NCI-H524 (cell line): Measurements from ENCODE around the gene DIAPH3.
A peak's percentile ranks its signal among the peaks of the same experiment; 100 is the strongest.

Source experiments
- DNase-seq, 2 experiments: peaks; one replicate each; lab custom pipeline; 2025; lab: John Stamatoyannopoulos, UW

The DIAPH3 gene

DNA sequence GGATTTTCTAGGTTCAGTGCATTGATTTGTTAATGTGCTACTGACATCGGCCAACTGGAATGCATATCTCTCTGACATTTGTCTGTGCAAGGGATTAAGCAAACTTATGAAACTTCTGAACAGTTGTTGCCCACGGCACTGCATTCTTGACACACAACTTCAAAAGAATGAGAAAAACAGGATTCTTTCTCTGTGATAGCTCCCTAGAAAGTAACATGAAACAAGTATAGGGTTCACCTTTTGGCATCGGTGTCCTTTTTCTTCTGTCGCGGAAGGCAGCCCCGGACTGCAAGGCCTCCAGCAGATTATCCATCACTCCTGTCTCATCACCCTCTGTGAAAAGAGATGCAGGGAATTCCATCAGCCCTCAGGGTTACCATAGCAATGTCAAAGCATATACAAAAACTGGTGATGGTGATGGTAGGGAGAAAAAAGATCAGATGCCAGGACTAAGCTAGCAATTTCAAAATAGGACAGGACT is 389.2 kb downstream of the DIAPH3 start:
- peak in 1 of 2 experiments; percentile 39 for DNase-seq

DNA sequence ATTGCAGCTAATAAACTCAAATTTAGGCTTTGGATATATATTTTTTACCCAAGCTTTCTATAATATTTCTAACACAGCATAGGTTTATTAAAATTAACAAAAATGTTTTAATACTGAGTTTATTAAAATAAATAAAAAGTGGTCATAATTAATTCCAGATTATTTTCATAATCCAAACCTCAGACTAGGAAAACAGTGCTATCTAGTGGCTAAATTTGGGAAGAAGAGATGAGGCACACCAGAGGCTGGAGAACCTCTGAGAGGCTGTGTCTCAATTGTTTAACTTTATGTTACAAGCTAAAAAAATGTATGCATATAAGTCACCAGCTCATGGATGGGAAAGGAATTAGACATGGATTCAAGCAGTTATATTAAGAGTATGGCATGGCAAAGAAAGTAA is 392.5 kb downstream of the DIAPH3 start:
- DNase-seq: peak in 1 of 2 experiments; percentile 16

- no peak for DNase-seq
Measured at GRCh38 chr13:59770451-59770850, 393.3 kb downstream of the DIAPH3 start.

DNA sequence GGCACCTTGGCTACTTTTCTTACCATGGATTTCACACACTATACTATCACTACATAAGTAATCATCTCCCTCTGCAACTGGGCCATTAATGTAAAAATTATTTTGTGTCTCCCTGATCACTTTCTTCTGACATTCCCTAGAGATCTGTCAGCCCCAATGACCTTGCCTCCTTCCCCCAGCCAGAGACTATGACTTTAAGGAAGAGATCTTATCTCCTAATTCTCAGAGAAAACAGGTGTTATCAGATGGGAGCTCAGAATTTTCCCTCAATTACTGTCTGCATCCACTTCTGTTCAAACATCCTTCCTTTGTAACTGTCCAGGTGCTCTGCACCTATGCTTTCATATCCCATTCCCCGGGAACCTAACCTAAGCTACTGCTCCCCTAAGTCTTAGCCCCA is 397.5 kb downstream of the DIAPH3 start:
- DNase-seq: no peak

GRCh38 chr13:59755632-59756290 is 408.0 kb downstream of the DIAPH3 start:
- no peak for DNase-seq

- no peak for DNase-seq
Measured at GRCh38 chr13:59754411-59754810, 409.3 kb downstream of the DIAPH3 start.

DNA sequence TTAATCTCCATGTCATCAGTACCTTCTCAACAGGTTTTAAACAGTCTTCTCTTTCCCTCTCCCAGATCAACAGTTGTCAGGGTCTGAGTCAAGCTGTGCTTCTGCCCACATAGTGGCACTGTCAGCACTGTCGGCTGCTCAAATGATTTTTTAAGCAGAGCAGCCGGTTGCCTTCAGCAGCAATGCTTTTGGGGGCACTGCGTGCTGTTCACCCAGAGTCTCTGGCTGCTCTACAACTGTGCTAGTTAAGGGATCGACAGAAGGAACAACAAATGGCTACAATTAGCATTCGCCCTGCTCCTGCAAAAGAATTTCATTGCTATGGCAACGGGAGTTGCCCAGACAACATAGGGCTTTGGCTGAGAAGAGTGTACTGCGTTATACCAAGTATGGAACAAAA is 412.9 kb downstream of the DIAPH3 start:
- DNase-seq: peak; percentile 62 to 88

GRCh38 chr13:59748046-59748445 is 415.7 kb downstream of the DIAPH3 start:
- DNase-seq: no peak

DNA sequence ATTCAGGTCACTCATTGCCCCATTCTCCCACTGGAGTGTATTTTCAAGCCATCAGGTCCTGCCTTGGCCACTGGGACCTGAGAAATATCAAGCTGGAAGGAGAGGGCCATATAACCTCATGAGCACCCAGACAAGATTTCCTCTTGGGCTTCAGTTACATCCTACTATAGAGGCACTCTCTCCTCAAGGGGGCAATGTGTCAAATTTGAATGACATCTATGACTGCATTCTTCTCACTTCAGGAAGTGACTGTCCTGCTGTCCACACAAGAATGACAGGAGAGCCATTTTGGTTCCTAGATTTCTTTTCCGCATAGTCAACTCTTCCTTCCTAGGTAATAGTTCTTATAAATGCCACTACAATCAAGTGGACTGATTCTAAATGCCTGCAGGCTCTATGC is 416.2 kb downstream of the DIAPH3 start:
- DNase-seq: no peak

DNA sequence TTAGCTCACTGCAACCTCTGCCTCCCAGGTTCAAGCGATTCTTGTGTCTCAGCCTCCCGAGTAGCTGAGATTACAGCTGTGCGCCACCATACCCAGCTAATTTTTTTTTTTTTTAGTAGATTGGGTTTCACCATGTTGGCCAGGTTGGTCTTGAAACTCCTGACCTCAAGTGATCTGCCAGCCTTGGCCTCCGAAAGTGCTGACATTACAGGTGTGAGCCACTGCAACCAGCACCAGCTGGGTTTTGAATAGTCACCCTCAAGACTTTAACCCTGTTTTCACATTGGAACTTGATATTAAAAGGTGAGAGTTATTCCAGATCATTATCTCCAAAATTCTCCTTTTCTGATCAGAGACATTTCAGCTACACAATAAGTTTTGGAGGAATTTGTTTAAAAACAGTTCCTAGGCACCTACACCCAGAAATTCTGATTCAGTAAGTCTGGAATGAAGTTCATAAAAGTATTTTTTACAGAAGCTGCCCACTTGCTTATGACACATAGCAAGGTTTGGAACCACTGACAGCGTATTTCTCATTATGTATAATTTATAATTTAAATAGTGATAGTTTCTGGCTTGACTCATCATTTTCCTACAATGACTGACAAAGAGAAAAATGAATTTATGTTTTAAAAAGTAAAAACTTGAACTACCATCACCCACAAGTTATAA is 417.3 kb downstream of the DIAPH3 start:
- no peak for DNase-seq

DNA sequence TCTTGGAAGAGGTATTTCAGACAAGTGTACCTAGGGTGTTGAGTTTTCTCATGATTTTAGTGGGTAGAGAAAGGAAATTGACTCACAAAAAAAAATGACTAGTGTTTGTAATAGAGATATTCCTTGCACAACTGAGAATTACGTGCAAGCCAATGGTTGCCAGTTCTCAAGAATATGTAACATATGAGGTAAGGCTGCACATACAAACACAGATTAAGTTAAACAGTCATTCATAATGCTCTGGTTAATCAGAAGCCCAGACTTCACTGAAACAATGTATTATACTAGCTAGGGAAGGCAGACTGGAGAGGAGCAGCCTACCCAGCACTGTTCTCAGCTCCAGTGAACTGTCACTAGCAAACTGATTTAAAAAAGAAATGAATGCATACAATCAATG is 418.3 kb downstream of the DIAPH3 start:
- no peak for DNase-seq

- DNase-seq: no peak
Measured at GRCh38 chr13:59744747-59745391, 418.9 kb downstream of the DIAPH3 start.

DNA sequence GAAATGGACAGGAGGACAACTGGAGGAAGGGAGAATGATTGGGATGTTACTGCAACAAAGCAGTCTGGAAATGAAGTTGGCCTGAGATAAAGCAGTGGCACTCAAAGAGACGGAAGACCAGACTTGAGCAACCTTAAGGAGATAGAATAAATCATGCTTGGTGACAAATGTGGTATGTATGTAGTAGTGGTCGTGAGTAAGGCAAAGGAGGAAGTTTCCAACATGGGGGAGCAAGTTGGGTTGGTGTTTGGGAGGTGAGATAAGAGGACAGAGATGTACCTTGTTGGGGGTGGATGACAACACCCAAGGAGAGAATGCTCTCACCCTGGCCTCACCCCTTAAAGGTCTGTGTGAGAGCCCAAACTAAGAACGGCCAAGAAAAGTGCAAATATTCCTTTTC is 420.5 kb downstream of the DIAPH3 start:
- DNase-seq: no peak

DNA sequence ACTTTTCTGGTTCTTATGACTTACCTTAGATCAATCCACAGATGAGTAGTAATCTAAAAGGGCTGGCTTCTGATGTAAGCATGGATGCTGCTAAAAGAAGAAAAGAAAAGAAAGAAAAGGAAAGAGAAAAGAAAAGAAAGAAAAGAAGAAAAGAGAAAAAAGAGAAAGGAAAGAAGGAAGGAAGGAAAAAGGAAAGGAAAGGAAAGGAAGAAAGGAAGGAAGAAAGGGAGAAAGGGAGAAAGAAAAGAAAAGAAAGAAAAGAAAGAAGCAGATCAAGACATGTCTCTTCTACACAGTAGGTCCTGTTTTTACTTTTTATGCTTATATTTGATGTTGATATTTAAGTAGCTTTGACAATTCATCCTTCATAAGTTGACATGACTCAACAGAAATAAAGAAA is 421.3 kb downstream of the DIAPH3 start:
- no peak for DNase-seq

DNA sequence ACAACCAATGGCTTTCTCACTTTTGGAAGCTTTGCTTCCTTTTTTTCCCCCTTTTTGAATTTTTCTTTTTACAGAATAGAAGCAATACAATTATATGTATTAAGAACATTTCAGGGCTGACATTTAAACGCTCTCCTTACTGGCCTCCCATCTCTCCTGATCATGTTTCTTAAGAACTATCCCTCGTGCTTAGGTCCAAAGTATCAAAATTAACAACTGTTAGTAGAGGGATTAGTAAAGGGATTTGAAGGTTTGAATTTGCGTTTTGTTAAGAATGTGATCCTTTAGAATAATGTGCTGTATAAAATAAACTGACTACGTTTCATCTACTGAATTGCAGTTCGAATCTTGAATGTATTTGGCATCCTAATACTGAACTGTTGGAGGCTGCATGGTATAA is 424.8 kb downstream of the DIAPH3 start:
- DNase-seq: peak in 1 of 2 experiments; percentile 50

DNA sequence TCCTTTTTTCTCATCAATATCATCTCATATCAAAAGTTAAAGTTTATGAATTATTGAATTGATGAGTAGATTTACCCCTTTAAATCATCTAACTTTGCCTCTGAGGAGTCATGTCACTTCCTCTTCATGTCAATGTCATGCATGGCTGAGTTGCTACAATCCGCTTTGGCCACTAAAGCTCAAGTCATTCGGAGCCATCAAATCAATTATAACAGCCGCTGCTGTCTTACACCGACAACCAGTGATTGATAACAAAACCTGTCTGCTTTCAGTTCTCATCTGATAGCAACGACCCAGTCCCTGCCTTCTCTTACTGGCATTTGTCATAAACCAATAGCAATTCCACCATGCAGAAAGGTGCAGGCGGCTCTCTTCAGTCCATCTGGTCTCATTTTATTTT is 429.3 kb downstream of the DIAPH3 start:
- DNase-seq: peak in 1 of 2 experiments; percentile 9

DNA sequence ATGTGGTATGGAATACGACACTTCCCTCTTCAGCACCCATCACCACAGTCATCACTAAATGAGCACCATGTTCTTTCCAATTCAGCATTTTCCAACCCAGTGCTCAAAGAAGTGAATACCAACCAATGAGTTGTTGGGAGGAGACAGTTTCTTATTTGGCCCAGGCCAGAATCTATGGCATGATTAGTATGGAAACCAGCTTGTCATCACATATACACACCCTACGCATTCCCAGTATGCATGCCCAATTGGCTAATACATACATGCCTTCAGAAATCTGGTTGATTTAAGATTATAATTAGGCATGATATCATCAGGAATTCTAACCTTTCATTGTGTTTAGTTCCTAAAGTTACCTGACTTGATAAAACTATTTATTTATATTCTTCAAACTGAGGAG is 430.0 kb downstream of the DIAPH3 start:
- DNase-seq: no peak

DNA sequence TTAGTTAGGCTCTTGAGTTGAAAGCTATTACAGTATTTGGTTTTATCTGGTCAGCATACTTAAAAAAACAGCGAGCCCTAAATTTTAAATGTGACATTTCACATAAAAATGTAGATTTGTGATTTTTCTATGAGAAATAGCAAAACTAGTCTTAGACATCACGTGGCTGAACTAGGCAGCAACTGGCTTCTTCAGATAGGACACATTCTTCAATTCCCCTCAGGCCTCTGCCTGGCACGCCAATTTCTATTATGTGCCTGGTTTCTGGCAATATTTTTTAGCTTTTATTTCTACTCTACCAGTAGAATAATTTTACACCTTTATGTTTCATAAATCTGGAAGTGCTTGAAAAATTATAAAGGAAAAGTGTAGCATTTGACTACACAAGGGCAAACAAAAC is 433.7 kb downstream of the DIAPH3 start:
- DNase-seq: no peak

DNA sequence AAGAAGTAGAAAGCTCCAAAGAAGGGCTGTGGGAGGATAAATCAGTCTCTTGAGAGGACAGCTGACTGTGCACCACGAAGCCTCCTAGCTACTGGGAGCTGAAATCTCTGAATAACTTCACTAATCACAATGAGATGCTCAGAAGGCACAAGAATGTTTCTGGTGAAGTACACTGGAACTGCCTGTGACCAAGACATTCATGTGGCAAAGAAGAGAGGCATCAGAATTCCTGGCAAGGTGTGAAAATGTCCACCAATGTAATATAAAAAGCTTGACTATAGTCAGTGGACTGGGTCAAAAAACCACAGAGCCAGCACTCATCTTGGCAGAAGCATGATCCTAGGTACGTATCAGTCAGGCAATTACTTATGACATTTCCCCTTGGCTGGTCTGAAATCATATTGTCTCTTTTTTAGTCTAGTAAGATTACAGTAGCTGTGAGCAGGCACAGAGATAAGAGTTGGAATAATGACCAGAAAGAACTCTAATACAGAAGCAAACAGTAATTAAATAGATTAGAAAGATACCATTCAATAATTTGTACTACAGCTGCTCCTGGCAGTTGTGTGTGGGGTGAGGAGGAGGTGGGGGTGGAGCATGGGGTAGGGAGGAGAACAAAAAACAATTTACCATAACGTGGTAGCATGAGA is 434.7 kb downstream of the DIAPH3 start:
- DNase-seq: no peak

DNA sequence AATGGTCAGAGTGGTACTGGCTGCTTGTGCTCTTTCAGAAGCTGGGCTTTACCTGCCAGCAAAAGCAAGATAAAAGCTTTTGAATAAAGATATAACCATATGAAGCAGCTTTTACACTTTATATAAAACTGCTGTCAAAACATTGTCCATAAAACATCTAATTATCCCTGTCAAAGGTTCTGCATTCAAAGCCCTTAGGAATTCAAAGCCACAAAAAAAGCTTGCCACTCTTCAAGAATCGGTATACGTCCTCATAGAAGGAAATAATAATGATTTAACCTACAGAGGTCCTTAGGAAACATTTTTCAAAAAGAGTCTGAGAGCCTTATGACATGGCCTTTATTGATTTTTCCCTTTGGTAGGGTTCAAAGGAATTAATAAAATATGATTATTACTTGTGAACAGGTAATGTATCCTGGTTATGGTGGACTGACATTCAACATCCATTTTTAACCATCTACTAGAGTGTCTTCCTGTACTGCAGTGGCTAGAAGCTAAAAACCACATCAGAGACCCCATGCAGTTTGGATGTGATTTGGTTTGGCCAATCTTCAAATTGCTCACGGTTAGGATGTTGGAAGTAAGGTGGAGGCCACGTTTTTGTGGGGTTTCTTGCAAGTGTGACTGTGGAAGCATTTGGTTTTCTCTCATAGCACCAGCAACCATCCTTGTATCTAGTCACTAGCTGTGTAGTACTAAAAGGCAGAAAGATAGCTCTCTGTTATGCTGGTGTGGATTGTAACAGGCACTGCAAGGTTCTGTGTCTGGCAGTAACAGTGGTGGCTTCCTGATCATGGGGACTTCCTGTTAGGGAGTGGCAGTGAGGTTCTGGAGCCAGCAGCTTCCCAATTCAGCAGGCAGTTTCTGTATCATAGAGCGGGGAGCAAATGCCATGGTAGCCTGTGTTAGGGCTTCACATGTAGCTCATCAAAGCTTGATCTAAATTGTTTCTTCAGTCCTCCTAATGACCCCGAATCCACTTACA is 441.5 kb downstream of the DIAPH3 start:
- no peak for DNase-seq

DNA sequence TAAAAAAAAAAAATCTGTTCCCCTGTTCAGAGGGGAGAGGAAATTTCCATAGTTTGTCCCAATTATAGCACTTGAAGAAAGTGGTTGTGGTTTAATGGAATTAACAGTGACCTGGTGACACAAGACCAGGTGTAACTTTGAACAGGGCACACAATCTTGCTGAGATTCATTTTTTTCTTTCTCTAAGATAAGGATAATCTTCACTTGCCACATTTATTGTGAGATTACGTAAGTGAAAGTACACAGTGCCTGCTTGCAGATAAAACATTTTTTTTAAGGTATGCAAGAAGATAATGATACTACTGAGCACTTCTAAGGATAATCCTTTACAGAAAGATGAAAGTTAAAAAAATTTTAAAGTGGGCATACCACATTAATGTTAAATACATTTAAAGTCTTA is 448.1 kb downstream of the DIAPH3 start:
- DNase-seq: no peak
